WERI-Rb-1 (cell line): Measurements from ENCODE around the gene FFAR2.

ENCODE experiments used
- DNase-seq: peaks from one replicate; pipeline ENCODE4 v3.0.0-alpha.2; 2020
- H3K27ac ChIP-seq: fragments of 250-450 bp; sonication (Bioruptor Pico); 2 replicates; pipeline ENCODE4 v1.5.1; 2020; ENCODE audit warnings: mild to moderate bottlenecking, moderate library complexity
- H3K27me3 ChIP-seq: fragments of 250-450 bp; sonication (Bioruptor Pico); 2 replicates; pipeline ENCODE4 v1.5.1; 2021; ENCODE audit warnings: mild to moderate bottlenecking, low read depth, moderate library complexity; ENCODE audit not compliant: insufficient read depth, severe bottlenecking
- H3K36me3 ChIP-seq: fragments of 250-450 bp; sonication (Bioruptor Pico); 2 replicates; pipeline ENCODE4 v1.5.1; 2020; ENCODE audit warnings: mild to moderate bottlenecking, moderate library complexity
- H3K4me3 ChIP-seq: 2 replicates; pipeline ENCODE4 v1.5.1; 2011; ENCODE audit warnings: low read depth, mild to moderate bottlenecking, control low read depth, low read length
- H3K9me3 ChIP-seq: fragments of 250-450 bp; sonication (Bioruptor Pico); 2 replicates; pipeline ENCODE4 v1.5.1; 2021; ENCODE audit warnings: mild to moderate bottlenecking, moderate library complexity; ENCODE audit not compliant: severe bottlenecking
- CTCF ChIP-seq: IDR thresholded peaks from 2 replicates; pipeline ENCODE4 v1.5.1; 2011; ENCODE audit warnings: low read depth, mild to moderate bottlenecking, control low read depth, inconsistent platforms, low read length

The FFAR2 gene

DNA sequence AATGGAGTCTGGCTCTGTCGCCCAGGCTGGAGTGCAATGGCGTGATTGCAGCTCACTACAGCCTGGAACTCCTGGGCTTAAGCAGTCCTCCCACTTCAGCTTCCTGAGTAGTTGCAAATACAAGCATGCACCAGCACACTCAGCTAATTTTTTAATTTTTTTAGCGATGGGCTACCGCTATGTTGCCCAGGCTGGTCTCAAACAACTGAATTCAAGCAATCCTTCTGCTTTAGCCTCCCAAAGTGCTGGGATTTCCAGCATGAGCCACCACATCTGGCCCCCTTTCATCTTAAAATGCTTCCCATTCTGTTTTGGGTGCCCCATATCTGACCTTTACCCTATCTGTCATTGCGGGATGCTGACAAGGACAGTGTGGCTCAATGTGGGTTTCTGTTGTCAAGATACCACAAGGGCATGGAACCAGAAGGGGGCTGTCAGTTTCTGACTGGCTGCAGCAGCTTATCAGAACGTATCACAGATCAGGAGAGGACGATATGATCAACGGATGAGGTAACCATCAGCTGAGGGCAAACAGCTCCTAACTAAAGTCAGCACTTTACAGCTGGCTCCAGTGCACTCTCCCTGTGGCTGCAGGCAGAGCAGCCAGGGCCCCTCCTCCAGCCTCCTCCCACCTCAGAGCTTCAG lies 44.8 kb upstream of the FFAR2 start:
- DNase-seq, result no peak
- no peaks in the 10 kb centered on the region for H3K36me3 ChIP-seq
- TF ChIP-seq CTCF, result no peak
- no peaks in the 10 kb centered on the region for H3K27me3 ChIP-seq
- H3K9me3 ChIP-seq, result no peaks in the 10 kb centered on the region
- H3K27ac ChIP-seq, result no peak overlapping the region
- H3K4me3 ChIP-seq, result no peak overlapping the region

- H3K27ac ChIP-seq, result no peak overlapping the region
- H3K27me3 ChIP-seq, result no peaks in the 10 kb centered on the region
- TF ChIP-seq CTCF, result no peak
- no peak overlapping the region for H3K4me3 ChIP-seq
- H3K36me3 ChIP-seq, result no peaks in the 10 kb centered on the region
- DNase-seq, result no peak
- H3K9me3 ChIP-seq, result no peaks in the 10 kb centered on the region
Measured at GRCh38 chr19:35404879-35405622, 43.0 kb upstream of the FFAR2 start.

GRCh38 chr19:35407619-35408018 lies 40.4 kb upstream of the FFAR2 start:
- no peak for DNase-seq
- Histone ChIP-seq H3K36me3 (no peaks in the 10 kb centered on the region), H3K9me3 (no peaks in the 10 kb centered on the region), H3K4me3 (no peak overlapping the region), H3K27ac (no peak overlapping the region), H3K27me3 (no peaks in the 10 kb centered on the region)
- TF ChIP-seq CTCF, result no peak

GRCh38 chr19:35408284-35409171 lies 39.5 kb upstream of the FFAR2 start:
- H3K36me3 ChIP-seq, result no peaks in the 10 kb centered on the region
- no peak for TF ChIP-seq CTCF
- no peak for DNase-seq

GRCh38 chr19:35409191-35409590 lies 38.9 kb upstream of the FFAR2 start:
- no peaks in the 10 kb centered on the region for H3K9me3 ChIP-seq
- DNase-seq, result no peak

More at GRCh38 chr19:35408284-35409171, 39.5 kb upstream of the FFAR2 start:
- Histone ChIP-seq H3K4me3 (no peak overlapping the region), H3K27me3 (no peaks in the 10 kb centered on the region), H3K27ac (no peak overlapping the region), H3K9me3 (no peaks in the 10 kb centered on the region)

More at GRCh38 chr19:35409191-35409590, 38.9 kb upstream of the FFAR2 start:
- Histone ChIP-seq H3K27me3 (no peaks in the 10 kb centered on the region), H3K4me3 (no peak overlapping the region), H3K36me3 (no peaks in the 10 kb centered on the region), H3K27ac (no peak overlapping the region)
- TF ChIP-seq CTCF, result no peak
